ENCODE results near the gene RCSD1. TPM values are rescaled to one million over a fixed set of nuclear protein-coding genes. Genes with fewer than 3 reads are reported as not detected.

Gene RCSD1
- total and polyA plus RNA-seq, 2 experiments from 2014 or later, result 0.77 to 0.80 TPM

DNA sequence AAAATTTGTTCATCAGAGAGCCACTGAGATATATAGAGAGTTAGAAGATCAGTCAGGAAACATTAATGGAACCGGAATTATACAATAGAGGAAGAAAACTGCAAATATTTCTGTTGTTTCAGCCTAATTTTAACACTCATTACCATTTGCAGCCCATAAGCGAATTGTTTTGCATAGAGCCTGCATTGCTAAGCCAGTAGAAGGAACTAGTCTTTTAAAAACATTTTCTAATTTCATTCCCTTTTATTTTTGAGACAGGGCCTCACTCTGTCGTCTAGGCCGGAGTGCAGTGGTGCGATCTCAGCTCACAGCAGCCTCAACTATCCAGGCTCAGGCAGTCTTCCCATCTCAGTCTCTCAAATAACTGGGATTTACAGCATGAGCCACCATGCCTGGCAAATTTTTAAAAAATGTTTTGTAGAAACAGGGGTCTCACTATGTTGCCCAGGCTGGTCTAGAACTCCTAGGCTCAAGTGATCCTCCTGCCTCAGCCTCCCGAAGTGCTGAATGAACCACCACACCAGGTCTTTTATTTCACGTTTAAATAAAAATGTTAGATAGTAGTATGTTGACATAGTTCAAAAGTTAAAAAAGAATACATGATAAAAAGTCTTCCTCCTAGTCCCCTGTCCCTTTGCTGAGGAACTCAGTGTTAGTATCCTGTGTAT lies 117.1 kb downstream of the RCSD1 start:
- no peak overlapping the region for H2AFZ ChIP-seq
- no peaks in the 10 kb centered on the region for H3K9me3 ChIP-seq (ENCODE audit: low read depth)
- no peaks in the 10 kb centered on the region for H3K9me2 ChIP-seq (replicated peaks; ENCODE audit: insufficient read depth)
- no peak for DNase-seq (ENCODE audit: low spot score)
- H4K20me1 ChIP-seq (ENCODE audit: insufficient read depth, poor library complexity, severe bottlenecking), result peaks cover 36% of the 10 kb centered on the region
- 91% methylated on average over 7 of the region's 7 CpGs for WGBS (ENCODE audit: low lambda C conversion rate, missing lambda C conversion rate)
- no peak overlapping the region for H3K4me2 ChIP-seq
- H3K79me2 ChIP-seq, result peaks cover 100% of the 10 kb centered on the region
- no peak overlapping the region for H3K4me3 ChIP-seq
- no peak for TF ChIP-seq EZH2 (IDR thresholded peaks at IDR 0.05; ENCODE audit: borderline replicate concordance)
- TF ChIP-seq, protein P1, sequence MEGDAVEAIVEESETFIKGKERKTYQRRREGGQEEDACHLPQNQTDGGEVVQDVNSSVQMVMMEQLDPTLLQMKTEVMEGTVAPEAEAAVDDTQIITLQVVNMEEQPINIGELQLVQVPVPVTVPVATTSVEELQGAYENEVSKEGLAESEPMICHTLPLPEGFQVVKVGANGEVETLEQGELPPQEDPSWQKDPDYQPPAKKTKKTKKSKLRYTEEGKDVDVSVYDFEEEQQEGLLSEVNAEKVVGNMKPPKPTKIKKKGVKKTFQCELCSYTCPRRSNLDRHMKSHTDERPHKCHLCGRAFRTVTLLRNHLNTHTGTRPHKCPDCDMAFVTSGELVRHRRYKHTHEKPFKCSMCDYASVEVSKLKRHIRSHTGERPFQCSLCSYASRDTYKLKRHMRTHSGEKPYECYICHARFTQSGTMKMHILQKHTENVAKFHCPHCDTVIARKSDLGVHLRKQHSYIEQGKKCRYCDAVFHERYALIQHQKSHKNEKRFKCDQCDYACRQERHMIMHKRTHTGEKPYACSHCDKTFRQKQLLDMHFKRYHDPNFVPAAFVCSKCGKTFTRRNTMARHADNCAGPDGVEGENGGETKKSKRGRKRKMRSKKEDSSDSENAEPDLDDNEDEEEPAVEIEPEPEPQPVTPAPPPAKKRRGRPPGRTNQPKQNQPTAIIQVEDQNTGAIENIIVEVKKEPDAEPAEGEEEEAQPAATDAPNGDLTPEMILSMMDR (IDR thresholded peaks at IDR 0.05; ENCODE audit: poor library complexity), result no peak
- no peaks in the 10 kb centered on the region for H3K27me3 ChIP-seq
- H3K27ac ChIP-seq, result no peak overlapping the region
- H3K4me1 ChIP-seq (ENCODE audit: insufficient read depth), result peaks cover 14% of the 10 kb centered on the region
- H3K36me3 ChIP-seq (replicated peaks; ENCODE audit: insufficient read depth, low read depth), result no peaks in the 10 kb centered on the region

DNA sequence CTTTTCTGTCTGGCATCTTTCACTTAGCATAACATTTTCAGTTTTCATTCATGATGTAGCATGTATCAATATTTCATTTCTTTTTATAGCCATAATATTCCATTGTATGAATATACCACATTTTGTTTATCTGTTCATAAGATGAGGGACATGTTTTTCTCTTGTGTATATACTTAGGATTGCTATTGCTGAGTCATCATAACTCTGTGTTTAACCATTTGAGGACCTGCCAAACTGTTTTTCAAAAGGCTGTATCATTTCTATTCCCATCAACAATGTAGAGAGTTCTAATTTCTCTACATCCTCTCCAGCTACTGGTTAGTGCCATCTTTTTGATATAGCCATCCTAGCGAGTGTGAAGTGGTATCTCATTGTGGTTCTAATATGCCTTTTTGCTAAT lies 118.0 kb downstream of the RCSD1 start:
- no peak for DNase-seq (ENCODE audit: low spot score)
- H3K9me3 ChIP-seq (ENCODE audit: low read depth), result no peaks in the 10 kb centered on the region
- peaks cover 36% of the 10 kb centered on the region for H4K20me1 ChIP-seq (ENCODE audit: insufficient read depth, poor library complexity, severe bottlenecking)
- 100% methylated on average over 1 of the region's 1 CpG for WGBS (ENCODE audit: low lambda C conversion rate, missing lambda C conversion rate)
- no peaks in the 10 kb centered on the region for H3K27me3 ChIP-seq
- TF ChIP-seq EZH2 (IDR thresholded peaks at IDR 0.05; ENCODE audit: borderline replicate concordance) (no peak), EZH2phosphoT487 (IDR thresholded peaks at IDR 0.05; ENCODE audit: low read depth, severe bottlenecking, unreplicated experiment) (no peak)
- TF ChIP-seq, protein P1 (IDR thresholded peaks at IDR 0.05; ENCODE audit: poor library complexity), result no peak
- H3K27ac ChIP-seq, result no peak overlapping the region
- no peak overlapping the region for H3K4me3 ChIP-seq
- peaks cover 9% of the 10 kb centered on the region for H3K4me1 ChIP-seq (ENCODE audit: insufficient read depth)
- H3K79me2 ChIP-seq, result peaks cover 100% of the 10 kb centered on the region
- H2AFZ ChIP-seq, result no peak overlapping the region
- no peak overlapping the region for H3K4me2 ChIP-seq
- no peaks in the 10 kb centered on the region for H3K36me3 ChIP-seq (replicated peaks; ENCODE audit: insufficient read depth, low read depth)
- H3K9me2 ChIP-seq (replicated peaks; ENCODE audit: insufficient read depth), result no peaks in the 10 kb centered on the region

DNA sequence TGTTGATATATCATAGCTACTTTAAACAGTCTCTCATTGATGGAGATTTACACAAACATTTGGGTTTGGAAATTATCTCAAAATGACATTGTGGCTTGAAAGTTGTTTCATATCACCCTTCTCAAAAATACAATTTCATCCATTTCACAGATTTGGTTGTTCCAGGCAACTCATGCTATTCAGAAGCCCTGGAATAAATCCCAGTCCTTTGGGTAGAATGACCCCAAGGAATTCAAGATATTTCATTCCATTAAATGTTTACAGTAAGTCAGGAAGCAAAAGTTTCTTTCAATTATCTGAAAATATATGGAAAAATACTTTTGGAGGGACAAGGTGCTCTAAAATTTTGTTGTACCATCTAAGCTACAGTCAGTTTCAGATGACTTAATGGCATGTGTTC lies 118.9 kb downstream of the RCSD1 start:
- no peak overlapping the region for H3K4me2 ChIP-seq
- H3K4me3 ChIP-seq, result no peak overlapping the region
- H3K27me3 ChIP-seq, result no peaks in the 10 kb centered on the region
- H2AFZ ChIP-seq, result no peak overlapping the region
- H3K27ac ChIP-seq, result no peak overlapping the region
- peaks cover 43% of the 10 kb centered on the region for H4K20me1 ChIP-seq (ENCODE audit: insufficient read depth, poor library complexity, severe bottlenecking)
- no peaks in the 10 kb centered on the region for H3K36me3 ChIP-seq (replicated peaks; ENCODE audit: insufficient read depth, low read depth)
- peaks cover 100% of the 10 kb centered on the region for H3K79me2 ChIP-seq
- peaks cover 4% of the 10 kb centered on the region for H3K4me1 ChIP-seq (ENCODE audit: insufficient read depth)
- DNase-seq (ENCODE audit: low spot score), result no peak
- H3K9me3 ChIP-seq (ENCODE audit: low read depth), result no peaks in the 10 kb centered on the region
- H3K9me2 ChIP-seq (replicated peaks; ENCODE audit: insufficient read depth), result no peaks in the 10 kb centered on the region
- TF ChIP-seq EZH2phosphoT487 (IDR thresholded peaks at IDR 0.05; ENCODE audit: low read depth, severe bottlenecking, unreplicated experiment), result no peak
- no peak for TF ChIP-seq EZH2 (IDR thresholded peaks at IDR 0.05; ENCODE audit: borderline replicate concordance)
- TF ChIP-seq, protein P1 (IDR thresholded peaks at IDR 0.05; ENCODE audit: poor library complexity), result no peak

Measured in hepatocyte (in vitro differentiated cells).